Measurements from ENCODE around the gene TBCD.

Gene TBCD

DNA sequence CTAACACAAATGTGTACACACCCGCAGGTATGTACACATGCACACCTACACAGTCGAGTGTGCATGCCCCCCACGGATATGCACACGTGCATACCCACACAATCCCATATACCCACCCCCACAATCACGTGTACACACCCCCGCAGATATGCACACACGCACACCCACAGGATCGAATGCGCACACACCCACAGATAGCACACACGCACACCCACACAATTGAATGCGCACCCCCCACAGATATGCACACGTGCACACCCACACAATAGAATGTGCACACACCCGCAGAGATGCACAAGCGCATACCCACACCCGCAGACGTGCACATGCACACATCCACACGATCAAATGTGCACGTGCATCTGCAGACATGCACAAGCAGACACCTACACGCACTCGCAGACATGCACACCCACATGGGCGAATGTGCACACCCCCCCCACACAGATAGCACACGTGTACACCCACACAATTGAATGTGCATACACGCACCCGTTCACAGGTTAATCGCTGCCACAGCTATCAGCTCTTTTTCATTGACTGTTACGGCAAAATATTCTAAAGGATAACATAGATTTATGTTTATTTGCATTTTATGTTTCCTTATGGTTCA, 77.1 kb downstream of the TBCD start:
- Histone ChIP-seq H3F3A (ENCODE audit: insufficient read depth, low read length) (no peaks in the 10 kb centered on the region), H3K27me3 (replicated peaks; ENCODE audit: insufficient read depth, low read length) (no peaks in the 10 kb centered on the region), H3K79me2 (ENCODE audit: low read length) (no peaks in the 10 kb centered on the region), H4K20me1 (ENCODE audit: insufficient read depth, low read length) (no peaks in the 10 kb centered on the region), H3K9ac (ENCODE audit: low read length) (no peak overlapping the region), H3K27ac (ENCODE audit: low read length) (no peak overlapping the region), H3K4me3 (ENCODE audit: low read length) (no peak overlapping the region), H3K4me2 (ENCODE audit: low read depth, low read length) (no peak overlapping the region), H3K9me2 (replicated peaks; ENCODE audit: insufficient read depth, low read length) (no peaks in the 10 kb centered on the region), H3K36me3 (replicated peaks; ENCODE audit: insufficient read depth, low read length) (no peaks in the 10 kb centered on the region), H3K4me1 (ENCODE audit: low read length) (no peaks in the 10 kb centered on the region), H2AFZ (ENCODE audit: low read length) (no peak overlapping the region), H3K9me3 (replicated peaks; ENCODE audit: insufficient read depth, low read length) (no peaks in the 10 kb centered on the region)
- TF ChIP-seq EZH2phosphoT487 (IDR thresholded peaks at IDR 0.05; ENCODE audit: low read length) (no peak), EZH2 (optimal IDR thresholded peaks at IDR 0.05; ENCODE audit: low read depth, low read length) (no peak)
- TF ChIP-seq, protein P1, sequence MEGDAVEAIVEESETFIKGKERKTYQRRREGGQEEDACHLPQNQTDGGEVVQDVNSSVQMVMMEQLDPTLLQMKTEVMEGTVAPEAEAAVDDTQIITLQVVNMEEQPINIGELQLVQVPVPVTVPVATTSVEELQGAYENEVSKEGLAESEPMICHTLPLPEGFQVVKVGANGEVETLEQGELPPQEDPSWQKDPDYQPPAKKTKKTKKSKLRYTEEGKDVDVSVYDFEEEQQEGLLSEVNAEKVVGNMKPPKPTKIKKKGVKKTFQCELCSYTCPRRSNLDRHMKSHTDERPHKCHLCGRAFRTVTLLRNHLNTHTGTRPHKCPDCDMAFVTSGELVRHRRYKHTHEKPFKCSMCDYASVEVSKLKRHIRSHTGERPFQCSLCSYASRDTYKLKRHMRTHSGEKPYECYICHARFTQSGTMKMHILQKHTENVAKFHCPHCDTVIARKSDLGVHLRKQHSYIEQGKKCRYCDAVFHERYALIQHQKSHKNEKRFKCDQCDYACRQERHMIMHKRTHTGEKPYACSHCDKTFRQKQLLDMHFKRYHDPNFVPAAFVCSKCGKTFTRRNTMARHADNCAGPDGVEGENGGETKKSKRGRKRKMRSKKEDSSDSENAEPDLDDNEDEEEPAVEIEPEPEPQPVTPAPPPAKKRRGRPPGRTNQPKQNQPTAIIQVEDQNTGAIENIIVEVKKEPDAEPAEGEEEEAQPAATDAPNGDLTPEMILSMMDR (IDR thresholded peaks at IDR 0.05; ENCODE audit: low read length) = no peak
- DNase-seq = no peak

- no peaks in the 10 kb centered on the region for H3K9me2 ChIP-seq (replicated peaks; ENCODE audit: insufficient read depth, low read length)
- no peaks in the 10 kb centered on the region for H3K36me3 ChIP-seq (replicated peaks; ENCODE audit: insufficient read depth, low read length)
- H3K27ac ChIP-seq (ENCODE audit: low read length) = no peak overlapping the region
- no peaks in the 10 kb centered on the region for H3K79me2 ChIP-seq (ENCODE audit: low read length)
- no peak overlapping the region for H3K4me3 ChIP-seq (ENCODE audit: low read length)
- no peak for DNase-seq
- no peaks in the 10 kb centered on the region for H3K9me3 ChIP-seq (replicated peaks; ENCODE audit: insufficient read depth, low read length)
- H3K27me3 ChIP-seq (replicated peaks; ENCODE audit: insufficient read depth, low read length) = no peaks in the 10 kb centered on the region
- TF ChIP-seq EZH2 (optimal IDR thresholded peaks at IDR 0.05; ENCODE audit: low read depth, low read length) (no peak), EZH2phosphoT487 (IDR thresholded peaks at IDR 0.05; ENCODE audit: low read length) (no peak)
- TF ChIP-seq, protein P1 (IDR thresholded peaks at IDR 0.05; ENCODE audit: low read length) = no peak
- H3K9ac ChIP-seq (ENCODE audit: low read length) = no peak overlapping the region
- no peaks in the 10 kb centered on the region for H3F3A ChIP-seq (ENCODE audit: insufficient read depth, low read length)
- H4K20me1 ChIP-seq (ENCODE audit: insufficient read depth, low read length) = no peaks in the 10 kb centered on the region
- H3K4me1 ChIP-seq (ENCODE audit: low read length) = no peaks in the 10 kb centered on the region
- H2AFZ ChIP-seq (ENCODE audit: low read length) = no peak overlapping the region
- no peak overlapping the region for H3K4me2 ChIP-seq (ENCODE audit: low read depth, low read length)
These were observed 78.4 kb downstream of the TBCD start for GRCh38 chr17:82830249-82830661.

DNA sequence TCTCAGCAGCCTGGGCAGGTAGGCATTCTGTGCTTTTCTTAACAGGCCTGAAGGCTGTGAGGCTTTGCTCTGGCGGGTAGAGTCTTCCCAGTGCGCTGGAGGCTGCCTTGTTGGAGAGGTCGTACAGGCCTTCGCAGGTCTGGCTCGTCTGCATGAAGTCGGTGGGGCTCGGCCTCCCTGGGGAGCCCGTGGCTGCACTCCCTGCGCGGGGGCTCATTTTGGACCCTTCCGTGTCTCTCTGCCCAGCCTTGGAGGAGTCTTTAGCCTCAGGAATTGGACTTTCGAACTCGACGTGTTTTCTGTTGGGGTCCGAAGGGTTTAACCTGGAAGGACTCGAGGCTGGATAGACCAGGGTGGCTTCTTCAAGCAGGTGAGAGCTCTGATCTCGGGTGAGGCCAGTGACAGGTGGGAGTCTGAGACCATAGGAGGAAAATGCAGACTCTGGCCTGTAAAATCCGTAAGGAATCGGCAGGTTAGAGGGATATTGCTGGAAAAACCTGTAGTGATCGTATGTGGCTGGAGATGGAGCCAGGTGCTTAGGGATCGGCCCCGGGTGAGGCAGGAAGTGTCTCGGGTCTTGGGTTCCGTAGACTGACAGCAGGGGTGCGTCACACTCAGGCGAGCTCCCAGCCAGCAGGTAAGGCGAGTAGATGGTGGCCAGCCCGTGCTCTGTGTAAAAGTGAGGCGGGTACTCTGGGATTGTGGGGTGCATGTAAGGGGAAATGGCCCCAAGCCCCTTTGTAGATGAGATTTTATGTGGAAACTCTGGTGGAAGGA, 79.4 kb downstream of the TBCD start:
- Histone ChIP-seq H3K27ac (ENCODE audit: low read length) (no peak overlapping the region), H3K36me3 (replicated peaks; ENCODE audit: insufficient read depth, low read length) (no peaks in the 10 kb centered on the region), H3K4me2 (ENCODE audit: low read depth, low read length) (no peak overlapping the region), H2AFZ (ENCODE audit: low read length) (no peak overlapping the region), H4K20me1 (ENCODE audit: insufficient read depth, low read length) (no peaks in the 10 kb centered on the region), H3K9me3 (replicated peaks; ENCODE audit: insufficient read depth, low read length) (no peaks in the 10 kb centered on the region), H3K4me1 (ENCODE audit: low read length) (no peaks in the 10 kb centered on the region), H3K9me2 (replicated peaks; ENCODE audit: insufficient read depth, low read length) (no peaks in the 10 kb centered on the region), H3K9ac (ENCODE audit: low read length) (no peak overlapping the region), H3F3A (ENCODE audit: insufficient read depth, low read length) (no peaks in the 10 kb centered on the region), H3K79me2 (ENCODE audit: low read length) (no peaks in the 10 kb centered on the region), H3K27me3 (replicated peaks; ENCODE audit: insufficient read depth, low read length) (no peaks in the 10 kb centered on the region), H3K4me3 (ENCODE audit: low read length) (no peak overlapping the region)
- no peak for DNase-seq
- TF ChIP-seq EZH2 (optimal IDR thresholded peaks at IDR 0.05; ENCODE audit: low read depth, low read length) (no peak), EZH2phosphoT487 (IDR thresholded peaks at IDR 0.05; ENCODE audit: low read length) (no peak)

DNA sequence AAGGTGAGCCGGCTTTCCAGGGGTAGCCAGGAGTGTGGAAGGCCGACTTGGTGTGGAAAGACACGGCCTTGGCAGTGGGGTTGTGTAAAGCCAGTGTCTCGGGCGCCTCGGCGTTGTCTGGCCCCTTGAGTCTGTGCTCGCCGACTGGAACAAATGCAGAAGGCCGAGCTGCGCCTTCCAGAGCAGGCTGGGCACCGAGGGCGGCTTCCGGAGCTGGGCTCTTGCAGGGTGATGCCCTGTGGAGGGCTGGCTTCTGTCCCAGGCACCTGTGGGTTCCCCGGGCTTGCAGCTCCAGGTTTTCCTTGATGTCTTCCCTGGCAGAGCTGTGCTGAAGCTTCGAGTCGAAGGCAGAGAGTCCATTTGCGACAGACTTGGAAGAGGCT, 79.9 kb downstream of the TBCD start:
- Histone ChIP-seq H3K9me3 (replicated peaks; ENCODE audit: insufficient read depth, low read length) (no peaks in the 10 kb centered on the region), H2AFZ (ENCODE audit: low read length) (no peak overlapping the region), H3K4me1 (ENCODE audit: low read length) (no peaks in the 10 kb centered on the region), H4K20me1 (ENCODE audit: insufficient read depth, low read length) (no peaks in the 10 kb centered on the region), H3K9me2 (replicated peaks; ENCODE audit: insufficient read depth, low read length) (no peaks in the 10 kb centered on the region), H3K4me3 (ENCODE audit: low read length) (no peak overlapping the region), H3K36me3 (replicated peaks; ENCODE audit: insufficient read depth, low read length) (no peaks in the 10 kb centered on the region), H3F3A (ENCODE audit: insufficient read depth, low read length) (no peaks in the 10 kb centered on the region), H3K79me2 (ENCODE audit: low read length) (no peaks in the 10 kb centered on the region), H3K4me2 (ENCODE audit: low read depth, low read length) (no peak overlapping the region), H3K9ac (ENCODE audit: low read length) (no peak overlapping the region), H3K27me3 (replicated peaks; ENCODE audit: insufficient read depth, low read length) (no peaks in the 10 kb centered on the region), H3K27ac (ENCODE audit: low read length) (no peak overlapping the region)
- TF ChIP-seq, protein P1 (IDR thresholded peaks at IDR 0.05; ENCODE audit: low read length) = no peak
- TF ChIP-seq EZH2phosphoT487 (IDR thresholded peaks at IDR 0.05; ENCODE audit: low read length) (no peak), EZH2 (optimal IDR thresholded peaks at IDR 0.05; ENCODE audit: low read depth, low read length) (no peak)
- DNase-seq = no peak
